H1 (cell line): ENCODE results near the gene EIF4ENIF1.

Source experiments
- ATF3 ChIP-seq: IDR thresholded peaks from 2 replicates; pipeline ENCODE4 v1.6.1; 2011; ENCODE audit warnings: low read depth, mild to moderate bottlenecking, low read length; ENCODE audit not compliant: insufficient read depth
- BRCA1 ChIP-seq: IDR thresholded peaks from 2 replicates; pipeline ENCODE4 v1.6.1; 2012; ENCODE audit warnings: low read depth, low read length, improper control_type of control experiment
- CTCF ChIP-seq, 3 experiments: IDR thresholded peaks; 1 replicate in 2 of 3; 2 replicates in 1 of 3; pipeline versions ENCODE4 v1.5.1 to v1.6.1; 2011; ENCODE audit warnings: low read length in 3 of 3, mild to moderate bottlenecking in 3 of 3, inconsistent platforms in 2 of 3, low read depth in 1 of 3, moderate library complexity in 1 of 3; ENCODE audit not compliant: insufficient read depth in 1 of 3; ENCODE audit errors: control extremely low read depth in 1 of 3
- E2F6 ChIP-seq: IDR thresholded peaks from 2 replicates; pipeline ENCODE4 v1.6.1; 2012; ENCODE audit warnings: inconsistent platforms
- EP300 ChIP-seq, 2 experiments: IDR thresholded peaks; 1 replicate in 1 of 2; 2 replicates in 1 of 2; pipeline ENCODE4 v1.6.1; 2011 to 2012; ENCODE audit warnings: low read depth in 2 of 2, low read length in 2 of 2, mild to moderate bottlenecking in 2 of 2, borderline replicate concordance in 1 of 2, inconsistent platforms in 1 of 2, moderate library complexity in 1 of 2
- MAFK ChIP-seq: IDR thresholded peaks from 2 replicates; pipeline ENCODE4 v1.6.1; 2012; ENCODE audit warnings: low read depth, mild to moderate bottlenecking, improper control_type of control experiment, low read length
- POLR2A ChIP-seq, 2 experiments: IDR thresholded peaks; 1 replicate in 1 of 2; 2 replicates in 1 of 2; pipeline ENCODE4 v1.6.1; 2011; ENCODE audit warnings: low read depth in 2 of 2, low read length in 2 of 2, mild to moderate bottlenecking in 2 of 2; ENCODE audit errors: control extremely low read depth in 1 of 2
- ZNF274 ChIP-seq: IDR thresholded peaks from 2 replicates; pipeline ENCODE4 v1.7.0; 2012; ENCODE audit warnings: low read length, borderline replicate concordance; ENCODE audit errors: extremely low read depth

GRCh38 chr22:31503211-31503964 is 13.7 kb upstream of the EIF4ENIF1 start:
- TF ChIP-seq ATF3, result no peak
- no peak for TF ChIP-seq CTCF (IDR thresholded peaks at IDR 0.05; ENCODE audit: control extremely low read depth in 1 of 3, insufficient read depth in 1 of 3, low read depth in 1 of 3, low read length in 3 of 3)
- no peak for TF ChIP-seq EP300 (IDR thresholded peaks at IDR 0.05; ENCODE audit: borderline replicate concordance in 1 of 2, low read depth in 2 of 2, low read length in 2 of 2)
- no peak for TF ChIP-seq ZNF274
- TF ChIP-seq MAFK, result no peak
- TF ChIP-seq BRCA1, result no peak
- TF ChIP-seq POLR2A (IDR thresholded peaks at IDR 0.05; ENCODE audit: control extremely low read depth in 1 of 2, low read depth in 2 of 2, low read length in 2 of 2), result no peak
- no peak for TF ChIP-seq E2F6
